Measurements from ENCODE around the gene IL12RB1. TPM values are rescaled to one million over a fixed set of nuclear protein-coding genes. Genes with fewer than 3 reads are reported as not detected.

Gene IL12RB1
- total and polyA plus RNA-seq, 2 of the 8 experiments (the other 6 are each of a cell fraction or from before 2014, with no cell fraction given) = 0.03 TPM; not detected in 1

GRCh38 chr19:18131841-18132596 is 45.3 kb upstream of the IL12RB1 start (continued):
- TF ChIP-seq CHD2 (IDR thresholded peaks at IDR 0.05; ENCODE audit: low read length) = no peak
- no peak for TF ChIP-seq CHD7 (IDR thresholded peaks at IDR 0.05; ENCODE audit: insufficient replicate concordance, low read length)
- no peak for TF ChIP-seq EP300 (IDR thresholded peaks at IDR 0.05; ENCODE audit: borderline replicate concordance in 1 of 2, low read depth in 2 of 2, low read length in 2 of 2)
- no peak for TF ChIP-seq USF2 (IDR thresholded peaks at IDR 0.05; ENCODE audit: low read length)
- TF ChIP-seq POLR2A (IDR thresholded peaks at IDR 0.05; ENCODE audit: control extremely low read depth in 1 of 2, low read depth in 2 of 2, low read length in 2 of 2) = no peak
- no peak for TF ChIP-seq KDM4A (IDR thresholded peaks at IDR 0.05; ENCODE audit: low read depth, low read length, severe bottlenecking)
